Measurements from ENCODE around the gene TMEM184A. TPM values are rescaled to one million over a fixed set of nuclear protein-coding genes. Genes with fewer than 3 reads are reported as not detected.

TMEM184A gene
- total and polyA plus RNA-seq, 2 donors (not counting 3 experiments of a cell fraction or from before 2014, with no cell fraction given), result 0.48 TPM; not detected in 1

DNA sequence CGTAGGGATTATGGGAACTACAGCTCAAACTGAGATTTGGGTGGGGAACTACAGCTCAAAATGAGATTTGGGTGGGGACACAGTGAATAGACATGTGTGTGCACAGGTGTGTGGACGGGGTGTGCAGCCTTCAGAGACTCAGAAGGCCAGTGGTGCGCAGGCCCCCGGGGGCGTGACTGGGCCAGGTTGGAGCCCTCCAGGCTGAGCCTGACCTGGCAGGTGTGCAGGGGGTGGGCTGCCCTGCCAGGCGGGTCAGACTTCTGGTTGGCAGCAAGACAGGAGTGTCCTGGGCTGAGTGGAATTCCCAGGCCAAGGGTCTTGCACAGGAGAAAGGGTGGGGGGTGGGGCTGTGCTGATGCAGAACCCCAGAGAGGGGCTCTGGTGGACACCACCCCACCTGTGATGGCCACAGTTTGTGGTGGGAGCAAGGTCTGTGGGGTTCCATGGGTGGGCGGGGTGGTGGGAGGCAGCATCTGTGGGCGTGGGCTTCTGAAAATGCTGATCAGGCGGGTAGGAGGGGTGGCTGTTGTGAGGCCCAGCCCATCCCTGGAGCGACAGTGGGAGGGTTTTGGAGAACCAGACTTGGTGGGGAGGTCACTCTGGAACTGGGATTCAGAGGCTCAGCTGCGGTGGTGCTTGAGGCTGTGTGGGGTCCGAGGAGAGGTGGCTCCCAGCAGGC, 43.1 kb upstream of the TMEM184A start:
- no TSS peak for BruUV-seq (replicated peaks)
- H3K27ac ChIP-seq (ENCODE audit: insufficient read depth, low read depth, low read length), result no peak overlapping the region
- no peaks in the 10 kb centered on the region for H3K36me3 ChIP-seq (ENCODE audit: control insufficient read depth in 2 of 2, extremely low read depth in 1 of 2, insufficient read depth in 2 of 2, low read length in 2 of 2)

More for the DNA sequence above, 43.1 kb upstream of the TMEM184A start:
- DNase-seq (ENCODE audit: low read depth, low spot score) (no peak), FAIRE-seq (no peak)
- CTCF ChIA-PET, result interaction anchor here (0.5 to 1.1 kb wide), 2 partner anchors 17 to 20 kb away, joined by 3 read pairs; no protein-coding TSS in a partner anchor
- H3K27me3 ChIP-seq (ENCODE audit: control insufficient read depth in 2 of 2, insufficient read depth in 2 of 2, low read length in 2 of 2), result peaks cover 0 to 2% of the 10 kb centered on the region in 2 experiments
- no peak overlapping the region for H3K4me2 ChIP-seq (ENCODE audit: insufficient read depth, low read length)
- no peaks in the 10 kb centered on the region for H3K79me2 ChIP-seq (ENCODE audit: control insufficient read depth, insufficient read depth, low read length)
- no peak overlapping the region for H2AFZ ChIP-seq (ENCODE audit: low read depth, low read length)
- dilution Hi-C loops (cut with MboI; ENCODE audit: extremely low pct_ligation_motif_present, low sequenced_read_pairs), result no loop called here
- H3K4me1 ChIP-seq (ENCODE audit: control insufficient read depth, extremely low read depth, insufficient read depth, low read length), result no peaks in the 10 kb centered on the region
- intact Hi-C loops (cut with micrococcal nuclease), result no loop called here
- TF ChIP-seq POLR2AphosphoS5 (IDR thresholded peaks at IDR 0.05; ENCODE audit: insufficient read depth, low read depth, low read length), result no peak
- no peak for TF ChIP-seq EZH2 (IDR thresholded peaks at IDR 0.05; ENCODE audit: borderline replicate concordance, low read depth, low read length, severe bottlenecking)
- TF ChIP-seq MYC (IDR thresholded peaks at IDR 0.05; ENCODE audit: low read depth, low read length), result no peak
- TF ChIP-seq FOS (IDR thresholded peaks at IDR 0.05; ENCODE audit: borderline replicate concordance, insufficient read depth, low read length), result no peak
- no peak for TF ChIP-seq JUN (IDR thresholded peaks at IDR 0.05; ENCODE audit: borderline replicate concordance, insufficient read depth, insufficient read length, low read depth)
- TF ChIP-seq, protein P1, sequence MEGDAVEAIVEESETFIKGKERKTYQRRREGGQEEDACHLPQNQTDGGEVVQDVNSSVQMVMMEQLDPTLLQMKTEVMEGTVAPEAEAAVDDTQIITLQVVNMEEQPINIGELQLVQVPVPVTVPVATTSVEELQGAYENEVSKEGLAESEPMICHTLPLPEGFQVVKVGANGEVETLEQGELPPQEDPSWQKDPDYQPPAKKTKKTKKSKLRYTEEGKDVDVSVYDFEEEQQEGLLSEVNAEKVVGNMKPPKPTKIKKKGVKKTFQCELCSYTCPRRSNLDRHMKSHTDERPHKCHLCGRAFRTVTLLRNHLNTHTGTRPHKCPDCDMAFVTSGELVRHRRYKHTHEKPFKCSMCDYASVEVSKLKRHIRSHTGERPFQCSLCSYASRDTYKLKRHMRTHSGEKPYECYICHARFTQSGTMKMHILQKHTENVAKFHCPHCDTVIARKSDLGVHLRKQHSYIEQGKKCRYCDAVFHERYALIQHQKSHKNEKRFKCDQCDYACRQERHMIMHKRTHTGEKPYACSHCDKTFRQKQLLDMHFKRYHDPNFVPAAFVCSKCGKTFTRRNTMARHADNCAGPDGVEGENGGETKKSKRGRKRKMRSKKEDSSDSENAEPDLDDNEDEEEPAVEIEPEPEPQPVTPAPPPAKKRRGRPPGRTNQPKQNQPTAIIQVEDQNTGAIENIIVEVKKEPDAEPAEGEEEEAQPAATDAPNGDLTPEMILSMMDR (IDR thresholded peaks at IDR 0.05; ENCODE audit: extremely low read depth in 1 of 2, insufficient read depth in 1 of 2, low read depth in 1 of 2, low read length in 2 of 2), result no peak
- no peaks in the 10 kb centered on the region for H4K20me1 ChIP-seq (replicated peaks; ENCODE audit: control insufficient read depth, extremely low read depth, insufficient read depth, low read length)
- POLR2A ChIA-PET, result no interaction called here
- H3K4me3 ChIP-seq (replicated peaks in 1 of 3; ENCODE audit: insufficient read depth in 1 of 3, low read depth in 1 of 3, low read length in 3 of 3), result no peak overlapping the region
- H3K9me1 ChIP-seq (replicated peaks; ENCODE audit: control insufficient read depth, extremely low read depth, insufficient read depth, low read length), result no peaks in the 10 kb centered on the region
- H3K9me3 ChIP-seq (replicated peaks; ENCODE audit: control insufficient read depth, insufficient read depth, low read length), result no peaks in the 10 kb centered on the region
- no peak overlapping the region for H3K9ac ChIP-seq (replicated peaks; ENCODE audit: extremely low read depth, insufficient read depth, low read length)

Data from endothelial cell of umbilical vein (primary cell).